Breast epithelium (tissue), 3 donors: ENCODE results near the gene RNF11.

Source experiments
- POLR2A ChIP-seq: fragments of 450-650 bp; IDR thresholded peaks from one replicate; pipeline ENCODE4 v1.6.1; 2016; ENCODE audit warnings: antibody characterized with exemption, mild to moderate bottlenecking, moderate library complexity
- POLR2AphosphoS5 ChIP-seq, 3 donors: sonication (generic); formaldehyde crosslinking; IDR thresholded peaks; one replicate each; pipeline ENCODE4 v1.6.1; 2017; ENCODE audit warnings: antibody characterized with exemption in 3 of 3
- TF ChIP-seq, protein P1 (sequence below), 3 donors: fragments of 450-650 bp; IDR thresholded peaks; one replicate each; pipeline ENCODE4 v1.5.1; 2016 to 2017; ENCODE audit warnings: antibody characterized with exemption in 3 of 3, mild to moderate bottlenecking in 3 of 3, moderate library complexity in 3 of 3

DNA sequence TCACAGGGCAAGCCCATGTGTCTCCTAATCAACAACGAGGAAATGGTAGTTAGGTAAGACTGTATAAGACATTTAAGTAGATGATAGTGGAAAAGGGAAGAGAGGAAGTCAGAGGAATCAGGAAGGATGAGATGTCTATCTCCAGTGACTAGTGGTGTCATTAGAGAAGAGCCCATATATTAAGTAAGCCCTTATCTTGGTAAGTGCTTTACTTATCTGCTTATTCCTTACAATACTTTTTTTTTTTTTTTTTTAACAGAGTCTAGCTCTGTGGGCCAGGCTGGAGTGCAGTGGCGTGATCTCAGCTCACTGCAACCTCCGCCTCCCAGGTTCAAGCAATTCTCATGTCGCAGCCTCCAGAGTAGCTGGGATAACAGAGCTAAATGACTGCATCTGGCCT lies 29.5 kb downstream of the RNF11 start:
- TF ChIP-seq, protein P1, sequence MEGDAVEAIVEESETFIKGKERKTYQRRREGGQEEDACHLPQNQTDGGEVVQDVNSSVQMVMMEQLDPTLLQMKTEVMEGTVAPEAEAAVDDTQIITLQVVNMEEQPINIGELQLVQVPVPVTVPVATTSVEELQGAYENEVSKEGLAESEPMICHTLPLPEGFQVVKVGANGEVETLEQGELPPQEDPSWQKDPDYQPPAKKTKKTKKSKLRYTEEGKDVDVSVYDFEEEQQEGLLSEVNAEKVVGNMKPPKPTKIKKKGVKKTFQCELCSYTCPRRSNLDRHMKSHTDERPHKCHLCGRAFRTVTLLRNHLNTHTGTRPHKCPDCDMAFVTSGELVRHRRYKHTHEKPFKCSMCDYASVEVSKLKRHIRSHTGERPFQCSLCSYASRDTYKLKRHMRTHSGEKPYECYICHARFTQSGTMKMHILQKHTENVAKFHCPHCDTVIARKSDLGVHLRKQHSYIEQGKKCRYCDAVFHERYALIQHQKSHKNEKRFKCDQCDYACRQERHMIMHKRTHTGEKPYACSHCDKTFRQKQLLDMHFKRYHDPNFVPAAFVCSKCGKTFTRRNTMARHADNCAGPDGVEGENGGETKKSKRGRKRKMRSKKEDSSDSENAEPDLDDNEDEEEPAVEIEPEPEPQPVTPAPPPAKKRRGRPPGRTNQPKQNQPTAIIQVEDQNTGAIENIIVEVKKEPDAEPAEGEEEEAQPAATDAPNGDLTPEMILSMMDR (IDR thresholded peaks at IDR 0.05), result no peak
- TF ChIP-seq POLR2AphosphoS5 (IDR thresholded peaks at IDR 0.05), result no peak
- no peak for TF ChIP-seq POLR2A
